ENCODE results near the gene NEURL3.

DNA sequence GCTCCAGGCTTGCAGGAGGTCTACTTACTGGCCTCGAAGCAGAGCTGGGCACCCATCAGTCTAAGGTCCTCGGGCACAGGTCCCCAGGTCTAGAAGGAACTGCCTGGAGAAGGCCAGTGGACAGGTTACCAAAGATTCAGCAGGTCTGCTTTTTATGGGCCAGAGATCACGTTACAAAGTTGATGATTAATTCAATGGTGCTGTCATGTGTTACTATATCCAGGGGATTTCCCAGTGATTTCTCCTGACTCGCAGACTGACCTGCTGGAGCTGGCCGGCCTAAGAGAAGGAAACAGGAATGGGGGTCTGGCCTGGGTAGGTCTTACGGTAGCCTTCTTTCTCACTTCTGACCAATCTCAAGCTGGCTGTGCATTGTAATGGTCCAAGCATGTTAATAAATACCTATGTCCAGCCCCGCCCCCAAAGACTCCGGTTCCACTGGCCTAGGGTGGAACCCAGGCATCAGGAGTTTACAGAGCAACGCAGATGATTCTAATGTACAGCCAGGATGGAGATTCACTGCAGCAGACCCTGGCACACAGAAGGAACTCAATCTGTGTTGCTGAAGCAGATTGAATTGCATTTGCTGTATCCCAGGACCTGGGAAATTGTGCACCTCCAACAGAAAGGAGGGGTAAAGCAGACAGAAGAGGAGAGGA lies at the start of gene NEURL3:
- no peak for TF ChIP-seq POLR2A (IDR thresholded peaks at IDR 0.05; ENCODE audit: extremely low read depth, insufficient read length)
- TF ChIP-seq, protein P1, sequence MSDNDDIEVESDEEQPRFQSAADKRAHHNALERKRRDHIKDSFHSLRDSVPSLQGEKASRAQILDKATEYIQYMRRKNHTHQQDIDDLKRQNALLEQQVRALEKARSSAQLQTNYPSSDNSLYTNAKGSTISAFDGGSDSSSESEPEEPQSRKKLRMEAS (IDR thresholded peaks at IDR 0.05; ENCODE audit: low read depth, low read length): no peak
- TF ChIP-seq, protein P2, sequence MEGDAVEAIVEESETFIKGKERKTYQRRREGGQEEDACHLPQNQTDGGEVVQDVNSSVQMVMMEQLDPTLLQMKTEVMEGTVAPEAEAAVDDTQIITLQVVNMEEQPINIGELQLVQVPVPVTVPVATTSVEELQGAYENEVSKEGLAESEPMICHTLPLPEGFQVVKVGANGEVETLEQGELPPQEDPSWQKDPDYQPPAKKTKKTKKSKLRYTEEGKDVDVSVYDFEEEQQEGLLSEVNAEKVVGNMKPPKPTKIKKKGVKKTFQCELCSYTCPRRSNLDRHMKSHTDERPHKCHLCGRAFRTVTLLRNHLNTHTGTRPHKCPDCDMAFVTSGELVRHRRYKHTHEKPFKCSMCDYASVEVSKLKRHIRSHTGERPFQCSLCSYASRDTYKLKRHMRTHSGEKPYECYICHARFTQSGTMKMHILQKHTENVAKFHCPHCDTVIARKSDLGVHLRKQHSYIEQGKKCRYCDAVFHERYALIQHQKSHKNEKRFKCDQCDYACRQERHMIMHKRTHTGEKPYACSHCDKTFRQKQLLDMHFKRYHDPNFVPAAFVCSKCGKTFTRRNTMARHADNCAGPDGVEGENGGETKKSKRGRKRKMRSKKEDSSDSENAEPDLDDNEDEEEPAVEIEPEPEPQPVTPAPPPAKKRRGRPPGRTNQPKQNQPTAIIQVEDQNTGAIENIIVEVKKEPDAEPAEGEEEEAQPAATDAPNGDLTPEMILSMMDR (IDR thresholded peaks at IDR 0.05; ENCODE audit: low read depth, low read length): no peak
